GM12878 (cell line): ENCODE results near the gene GSG1. TPM values are rescaled to one million over a fixed set of nuclear protein-coding genes. Genes with fewer than 3 reads are reported as not detected.

Source experiments
- ATAC-seq: fragments of 200-7000 bp; cut with Tn5 transposase; 3 replicates; pipeline ENCODE4 v1.9.1; 2020; ENCODE audit warnings: mild to moderate bottlenecking, moderate library complexity
- BruUV-seq: library from RNA; stranded (reverse); fragments of 400-500 nt; replicated peaks from 2 replicates; lab custom pipeline; 2021; lab: Mats Ljungman, UMichigan
- CTCF ChIA-PET: fragments of 300-600 bp; sonication (Branson Sonifier 250); formaldehyde crosslinking; extraction: SDS; loops from one replicate; lab custom pipeline; 2021; ENCODE audit warnings: inconsistent platforms; lab: Yijun Ruan, JAX
- POLR2A ChIA-PET: fragments of 350-600 bp; formaldehyde crosslinking; extraction: SDS; loops from one replicate; lab custom pipeline; 2021; ENCODE audit warnings: inconsistent platforms; lab: Charles Lee
- RAD21 ChIA-PET: fragments of 300-600 bp; sonication (Branson Sonifier 250); formaldehyde crosslinking; loops from one replicate; lab custom pipeline; 2023; ENCODE audit warnings: antibody characterized with exemption; ENCODE audit not compliant: unreplicated experiment; lab: Charles Lee
- SMC1A ChIA-PET: fragments of 300-600 bp; sonication (Branson Sonifier 250); formaldehyde crosslinking; loops from one replicate; lab custom pipeline; 2023; ENCODE audit not compliant: unreplicated experiment, uncharacterized antibody; lab: Charles Lee
- DNase-seq: peaks from one replicate; pipeline ENCODE4 v3.0.0-alpha.2; 2011; ENCODE audit warnings: low read depth, low spot score
- FAIRE-seq: peaks from 3 replicates; lab custom pipeline; 2011; peaks lifted over from hg19 to GRCh38; lab: Jason Lieb, UNC
- H2AFZ ChIP-seq: 2 replicates; pipeline ENCODE4 v1.6.0; 2011; ENCODE audit warnings: low read depth, low read length, control low read depth; ENCODE audit not compliant: control insufficient read depth
- H3K27ac ChIP-seq: 2 replicates; pipeline ENCODE4 v1.5.1; 2011; ENCODE audit warnings: control low read depth; ENCODE audit not compliant: control insufficient read depth, insufficient read depth
- H3K27me3 ChIP-seq, 2 experiments: replicated peaks in 1 of 2; 2 replicates each; pipeline versions ENCODE4 v1.6.0 to v1.6.1; 2011; ENCODE audit warnings: low read length in 1 of 2; ENCODE audit not compliant: control insufficient read depth in 2 of 2, insufficient read depth in 2 of 2
- H3K36me3 ChIP-seq, 2 experiments: 2 replicates each; pipeline ENCODE4 v1.5.1; 2011; ENCODE audit warnings: low read length in 1 of 2; ENCODE audit not compliant: control insufficient read depth in 2 of 2, insufficient read depth in 2 of 2
- H3K4me1 ChIP-seq: 2 replicates; pipeline ENCODE4 v1.6.1; 2011; ENCODE audit warnings: mild to moderate bottlenecking, low read length, moderate library complexity, mixed read lengths; ENCODE audit not compliant: control insufficient read depth, insufficient read depth
- H3K4me2 ChIP-seq: 2 replicates; pipeline ENCODE4 v1.6.0; 2011; ENCODE audit warnings: control low read depth; ENCODE audit not compliant: control insufficient read depth, insufficient read depth
- H3K4me3 ChIP-seq: fragments of 200-600 bp; sonication (generic); 2 replicates; pipeline ENCODE4 v1.5.1; 2016
- H3K79me2 ChIP-seq: 2 replicates; pipeline ENCODE4 v1.6.0; 2011; ENCODE audit warnings: low read length; ENCODE audit not compliant: control insufficient read depth, insufficient read depth
- H3K9ac ChIP-seq: 2 replicates; pipeline ENCODE4 v1.8.0; 2011; ENCODE audit warnings: low read length, control low read depth, mixed read lengths; ENCODE audit not compliant: control insufficient read depth, insufficient read depth
- H3K9me3 ChIP-seq: replicated peaks from 3 replicates; pipeline ENCODE4 v1.5.1; 2011; ENCODE audit warnings: mild to moderate bottlenecking, low read length; ENCODE audit not compliant: control insufficient read depth, insufficient read depth
- H4K20me1 ChIP-seq: 2 replicates; pipeline ENCODE4 v1.6.0; 2011; ENCODE audit not compliant: control insufficient read depth, insufficient read depth
- BCLAF1 ChIP-seq: fragments of 450-650 bp; IDR thresholded peaks from 2 replicates; pipeline ENCODE4 v1.6.1; 2017; ENCODE audit warnings: antibody characterized with exemption, mild to moderate bottlenecking, moderate library complexity
- BHLHE40 ChIP-seq, 2 experiments: fragments of 450-650 bp in 1 of 2; IDR thresholded peaks; 2 replicates each; pipeline ENCODE4 v1.6.1; 2011 to 2017; ENCODE audit warnings: low read depth in 2 of 2, borderline replicate concordance in 1 of 2, improper control_type of control experiment in 1 of 2, low read length in 1 of 2, mild to moderate bottlenecking in 1 of 2
- FOS ChIP-seq: IDR thresholded peaks from 3 replicates; pipeline ENCODE4 v1.6.1; 2011; ENCODE audit warnings: borderline replicate concordance; ENCODE audit not compliant: insufficient read length; ENCODE audit errors: extremely low read depth
- HSF1 ChIP-seq: fragments of 150-350 bp; IDR thresholded peaks from 2 replicates; pipeline ENCODE4 v1.6.1; 2014; ENCODE audit warnings: mild to moderate bottlenecking, low read depth, low read length
- IRF4 ChIP-seq: IDR thresholded peaks from 2 replicates; pipeline ENCODE4 v1.6.1; 2011; ENCODE audit warnings: low read depth, low read length
- KLF5 ChIP-seq: fragments of 450-650 bp; IDR thresholded peaks from 2 replicates; pipeline ENCODE4 v1.6.1; 2014; ENCODE audit warnings: mild to moderate bottlenecking; ENCODE audit not compliant: partially characterized antibody
- NFYA ChIP-seq: IDR thresholded peaks from 2 replicates; pipeline ENCODE4 v1.6.1; 2011; ENCODE audit warnings: low read depth, mild to moderate bottlenecking, low read length, improper control_type of control experiment, borderline replicate concordance
- NR2C2 ChIP-seq: IDR thresholded peaks from 2 replicates; pipeline ENCODE4 v1.6.1; 2011; ENCODE audit warnings: borderline replicate concordance, low read depth; ENCODE audit not compliant: control insufficient read depth, insufficient read length
- NRF1 ChIP-seq: conservative IDR thresholded peaks from 2 replicates; pipeline ENCODE4 v1.6.1; 2011; ENCODE audit warnings: mild to moderate bottlenecking, low read depth, low read length, improper control_type of control experiment
- PRDM15 ChIP-seq: fragments of 450-650 bp; formaldehyde crosslinking; IDR thresholded peaks from 2 replicates; pipeline ENCODE4 v1.4.0; 2020; ENCODE audit warnings: mild to moderate bottlenecking, moderate library complexity
- SMAD1 ChIP-seq: fragments of 450-650 bp; IDR thresholded peaks from 2 replicates; pipeline ENCODE4 v1.6.1; 2018; ENCODE audit warnings: mild to moderate bottlenecking, low read depth; ENCODE audit not compliant: partially characterized antibody
- SUPT20H ChIP-seq: IDR thresholded peaks from 2 replicates; pipeline ENCODE4 v1.6.1; 2011; ENCODE audit warnings: low read depth, mild to moderate bottlenecking, low read length, moderate library complexity, borderline replicate concordance; ENCODE audit not compliant: control insufficient read depth
- TAF1 ChIP-seq: IDR thresholded peaks from 2 replicates; pipeline ENCODE4 v1.6.1; 2011; ENCODE audit warnings: mild to moderate bottlenecking, low read depth, low read length, borderline replicate concordance
- TCF12 ChIP-seq: IDR thresholded peaks from 2 replicates; pipeline ENCODE4 v1.6.1; 2011; ENCODE audit warnings: low read depth, mild to moderate bottlenecking, low read length
- TCF7 ChIP-seq: IDR thresholded peaks from 2 replicates; pipeline ENCODE4 v1.6.1; 2014; ENCODE audit warnings: antibody characterized with exemption, borderline replicate concordance
- WGBS: methylation state at CpG from one replicate; pipeline ENCODE4 v1.1.6; 2016; ENCODE audit warnings: low lambda C conversion rate; ENCODE audit not compliant: insufficient replicate concordance, insufficient coverage; ENCODE audit errors: missing lambda C conversion rate; 5-methylcytosine and 5-hydroxymethylcytosine counted together
- in situ Hi-C: fragments of 300-500 bp; cut with MboI; formaldehyde crosslinking; loops from 9 replicates; pipeline ENCODE4 v1.14.3; 2018; ENCODE audit warnings: mixed read lengths
- intact Hi-C: fragments of 100-400 bp; cut with micrococcal nuclease; formaldehyde crosslinking; loops from one replicate; pipeline ENCODE4 v1.14.2; 2022; ENCODE audit not compliant: unreplicated experiment
- polyA plus RNA-seq, 11 experiments: library from polyadenylated mRNA; depleted of rRNA in 4 of 11; unstranded in 6 of 11; stranded (reverse) in 5 of 11; fragments of >200 nt; fragmentation: Nextera tagmentation in 4 of 11; fragmentation: Illumina TruSeq in 1 of 11; extraction: Ambion mirVana in 4 of 11; extraction: Trizol in 1 of 11; gene quantifications; 1 replicate in 1 of 11; 2 replicates in 10 of 11; pipeline versions ENCODE4 v1.2.1 to v1.2.3, GENCODE V29; 2011 to 2016; ENCODE audit warnings: inconsistent platforms in 2 of 11, missing spikeins in 2 of 11, low read depth in 1 of 11
- total RNA-seq, 4 experiments: library from RNA; depleted of rRNA in 3 of 4; stranded (reverse); fragments of >200 nt in 3 of 4; fragmentation: Illumina TruSeq in 1 of 4; extraction: Trizol in 1 of 4; gene quantifications; 2 replicates each; pipeline versions ENCODE4 v1.2.1 to v1.2.3, GENCODE V29; 2013 to 2021

GSG1 gene
- total and polyA plus RNA-seq, 10 of the 15 experiments (the other 5 are each of a cell fraction or from before 2014, with no cell fraction given) = not detected

GRCh38 chr12:13094367-13094766, 9.1 kb downstream of the GSG1 start (continued):
- TF ChIP-seq FOS = no peak
- TF ChIP-seq BCLAF1 = no peak
- TF ChIP-seq BHLHE40 (IDR thresholded peaks at IDR 0.05; ENCODE audit: borderline replicate concordance in 1 of 2, low read depth in 2 of 2, low read length in 1 of 2) = peak; percentile 53 to 75; a peak in 2 of 4 replicates
- TF ChIP-seq NFYA = no peak

GRCh38 chr12:13093848-13094220, 9.6 kb downstream of the GSG1 start:
- H3K27ac ChIP-seq = no peak overlapping the region
- H3K4me2 ChIP-seq = no peak overlapping the region
- H3K36me3 ChIP-seq = no peaks in the 10 kb centered on the region
- ChIA-PET CTCF (no interaction called here), POLR2A (no interaction called here), RAD21 (no interaction called here), SMC1A (interaction anchor here (1.4 kb wide), 1 partner anchor 119 kb away, joined by 5 read pairs; no protein-coding TSS in a partner anchor)
- H3K4me1 ChIP-seq = peaks cover 27% of the 10 kb centered on the region
- H3K27me3 ChIP-seq = no peaks in the 10 kb centered on the region
- no peak for DNase-seq
- H3K9me3 ChIP-seq = no peaks in the 10 kb centered on the region; the same call in 2 of the 3 replicates
- BruUV-seq = no TSS peak
- no peak overlapping the region for H2AFZ ChIP-seq
- H3K79me2 ChIP-seq = no peaks in the 10 kb centered on the region
- in situ Hi-C loops = no loop called here
- no peak overlapping the region for H3K9ac ChIP-seq
- ATAC-seq = no peak
- H3K4me3 ChIP-seq = no peak overlapping the region
- no peaks in the 10 kb centered on the region for H4K20me1 ChIP-seq
- intact Hi-C loops = no loop called here
- 71% methylated on average over 2 of the region's 2 CpGs for WGBS
- no peak for FAIRE-seq
- TF ChIP-seq NRF1 (no peak), TCF7 (no peak), SUPT20H (no peak), FOS (no peak), NR2C2 (no peak), IRF4 (no peak), SMAD1 (no peak), TCF12 (no peak), HSF1 (no peak), PRDM15 (CRISPR knock-in tag) (no peak), TAF1 (no peak), KLF5 (no peak)
